LNCaP clone FGC (cell line): ENCODE results near the gene MED13L.

Experiments used
- DNase-seq: peaks from one replicate; pipeline ENCODE4 v3.0.0-alpha.2; 2011; ENCODE audit warnings: low read depth
- H3K4me3 ChIP-seq: 2 replicates; pipeline ENCODE4 v1.5.1; 2011; ENCODE audit warnings: mild to moderate bottlenecking, low read depth, low read length, control low read depth
- TF ChIP-seq, protein P1 (sequence below): IDR thresholded peaks from 2 replicates; pipeline ENCODE4 v1.5.1; 2012; ENCODE audit warnings: mild to moderate bottlenecking; ENCODE audit not compliant: control insufficient read depth, insufficient read depth; ENCODE audit errors: extremely low read depth

Gene MED13L

GRCh38 chr12:115998794-115999478 is 278.6 kb downstream of the MED13L start:
- TF ChIP-seq, protein P1, sequence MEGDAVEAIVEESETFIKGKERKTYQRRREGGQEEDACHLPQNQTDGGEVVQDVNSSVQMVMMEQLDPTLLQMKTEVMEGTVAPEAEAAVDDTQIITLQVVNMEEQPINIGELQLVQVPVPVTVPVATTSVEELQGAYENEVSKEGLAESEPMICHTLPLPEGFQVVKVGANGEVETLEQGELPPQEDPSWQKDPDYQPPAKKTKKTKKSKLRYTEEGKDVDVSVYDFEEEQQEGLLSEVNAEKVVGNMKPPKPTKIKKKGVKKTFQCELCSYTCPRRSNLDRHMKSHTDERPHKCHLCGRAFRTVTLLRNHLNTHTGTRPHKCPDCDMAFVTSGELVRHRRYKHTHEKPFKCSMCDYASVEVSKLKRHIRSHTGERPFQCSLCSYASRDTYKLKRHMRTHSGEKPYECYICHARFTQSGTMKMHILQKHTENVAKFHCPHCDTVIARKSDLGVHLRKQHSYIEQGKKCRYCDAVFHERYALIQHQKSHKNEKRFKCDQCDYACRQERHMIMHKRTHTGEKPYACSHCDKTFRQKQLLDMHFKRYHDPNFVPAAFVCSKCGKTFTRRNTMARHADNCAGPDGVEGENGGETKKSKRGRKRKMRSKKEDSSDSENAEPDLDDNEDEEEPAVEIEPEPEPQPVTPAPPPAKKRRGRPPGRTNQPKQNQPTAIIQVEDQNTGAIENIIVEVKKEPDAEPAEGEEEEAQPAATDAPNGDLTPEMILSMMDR, result no peak
- peak overlapping the region; percentile 26; the same call in 1 of the 2 replicates for H3K4me3 ChIP-seq
- peak; percentile 95 for DNase-seq

DNA sequence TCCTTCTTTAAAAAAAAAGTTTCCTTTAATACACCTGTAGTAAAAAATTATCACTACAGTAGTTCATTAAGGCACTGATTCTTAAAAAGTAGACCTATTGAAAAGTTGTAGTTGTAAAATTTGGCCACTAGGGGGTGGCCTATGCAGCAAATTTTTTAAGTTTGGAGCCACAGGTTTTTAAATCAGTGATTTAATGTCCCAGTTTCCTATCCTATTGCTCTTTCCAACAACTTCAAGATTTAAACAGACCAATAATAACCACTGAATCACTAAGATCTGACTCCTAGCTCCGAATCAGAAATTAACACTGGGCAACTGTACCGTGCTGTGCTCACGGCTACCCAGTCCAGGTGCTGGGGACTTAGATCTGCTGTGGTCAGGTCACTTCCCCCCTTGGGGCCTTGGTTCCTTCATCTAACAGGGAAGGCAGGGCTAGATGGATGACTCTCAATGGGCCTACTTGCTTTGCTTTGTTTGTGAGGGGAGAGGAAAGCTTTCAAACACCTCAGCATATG is 279.3 kb downstream of the MED13L start:
- DNase-seq, result peak; percentile 38
- H3K4me3 ChIP-seq, result peak overlapping the region; percentile 26; the same call in 1 of the 2 replicates
- TF ChIP-seq, protein P1, result peak; percentile 47

DNA sequence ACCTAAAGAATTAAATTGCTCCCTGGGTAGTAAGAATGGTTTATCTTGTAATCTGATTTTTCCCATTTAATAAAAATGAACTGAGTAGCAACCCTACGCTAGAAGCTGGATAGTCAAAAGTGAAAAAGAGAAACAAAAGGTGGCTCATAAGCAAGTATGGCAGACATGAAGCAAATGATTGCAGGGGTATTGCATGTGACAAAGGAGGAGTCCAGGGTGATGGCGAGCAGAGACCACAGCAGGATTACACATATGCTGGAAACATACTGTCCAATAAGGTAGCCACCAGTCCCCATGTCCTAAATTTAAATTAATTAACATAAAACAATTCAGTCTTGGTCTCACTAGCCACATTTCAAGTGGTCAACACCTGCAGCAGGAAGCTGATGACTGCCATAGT is 283.8 kb downstream of the MED13L start:
- H3K4me3 ChIP-seq, result no peak overlapping the region
- DNase-seq, result no peak

DNA sequence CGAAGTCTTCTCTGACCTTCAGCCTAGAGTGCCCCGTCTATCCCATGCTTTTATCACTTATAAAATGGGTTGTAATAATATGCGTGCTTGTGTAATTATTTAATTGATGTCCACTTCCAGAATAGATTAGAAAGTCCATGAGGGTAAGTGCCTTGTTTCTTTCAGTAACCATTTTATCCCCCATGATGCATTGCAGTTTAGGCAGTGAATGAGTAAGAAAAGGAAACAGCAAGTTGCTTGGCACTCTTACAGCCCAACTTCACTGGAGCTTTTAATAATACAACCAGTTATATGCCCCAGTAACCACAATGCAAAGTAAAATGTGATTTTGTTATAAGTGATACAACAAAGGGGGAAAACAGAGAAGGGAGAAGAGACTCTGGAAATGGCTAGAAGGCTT is 287.3 kb downstream of the MED13L start:
- no peak overlapping the region for H3K4me3 ChIP-seq
- no peak for DNase-seq

More for the DNA sequence above, 283.8 kb downstream of the MED13L start:
- TF ChIP-seq, protein P1, result no peak

GRCh38 chr12:115988625-115989563 is 288.6 kb downstream of the MED13L start:
- DNase-seq, result no peak
- H3K4me3 ChIP-seq, result no peak overlapping the region
- TF ChIP-seq, protein P1, result no peak

More for the DNA sequence above, 287.3 kb downstream of the MED13L start:
- TF ChIP-seq, protein P1, result no peak

DNA sequence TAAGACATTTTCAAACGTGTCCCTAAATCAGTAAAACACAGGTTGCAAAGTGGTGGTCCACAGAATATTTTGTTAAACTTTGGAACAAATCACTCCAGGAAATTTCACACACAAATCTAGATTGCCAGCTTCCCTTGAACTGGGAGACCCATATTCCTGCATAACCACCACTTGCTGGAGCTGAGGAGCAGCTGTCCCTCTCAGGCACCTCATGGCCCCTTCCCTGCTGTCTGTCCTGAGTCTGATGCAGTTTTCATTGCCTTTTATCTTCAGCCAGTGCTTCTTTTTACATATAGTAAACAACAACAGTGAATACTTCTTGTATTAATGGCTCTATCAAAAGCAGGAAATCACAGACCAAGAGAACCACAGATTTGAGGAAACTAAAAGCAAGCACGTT is 289.3 kb downstream of the MED13L start:
- no peak overlapping the region for H3K4me3 ChIP-seq
- TF ChIP-seq, protein P1, result no peak
- DNase-seq, result no peak
